HepG2 (cell line): Measurements from ENCODE around the gene SLC7A10. TPM values are rescaled to one million over a fixed set of nuclear protein-coding genes. Genes with fewer than 3 reads are reported as not detected.

ENCODE experiments used
- AGO1 ChIP-seq: fragments of 200-400 bp; formaldehyde crosslinking; IDR thresholded peaks from 2 replicates; pipeline ENCODE4 v1.6.1; 2017; ENCODE audit warnings: mild to moderate bottlenecking, low read depth, low read length, moderate library complexity; ENCODE audit not compliant: poor library complexity, severe bottlenecking
- DPF2 ChIP-seq: sonication (generic); formaldehyde crosslinking; IDR thresholded peaks from 2 replicates; pipeline ENCODE4 v1.4.0; 2020; ENCODE audit warnings: mild to moderate bottlenecking, low read depth, missing genetic modification reagents, borderline replicate concordance
- HNF4A ChIP-seq: sonication (generic); formaldehyde crosslinking; IDR thresholded peaks from 2 replicates; pipeline ENCODE4 v1.4.0; 2020; ENCODE audit warnings: missing genetic modification reagents
- LCORL ChIP-seq, 2 experiments: fragments of 450-650 bp in 1 of 2; sonication (generic) in 1 of 2; formaldehyde crosslinking in 1 of 2; IDR thresholded peaks; 2 replicates each; pipeline versions ENCODE4 v1.5.0 to v1.6.1; 2017 to 2020; ENCODE audit warnings: antibody characterized with exemption in 1 of 2, missing genetic modification reagents in 1 of 2
- MNT ChIP-seq: fragments of 450-650 bp; IDR thresholded peaks from 2 replicates; pipeline ENCODE4 v1.6.1; 2016
- NCOA1 ChIP-seq: sonication (generic); formaldehyde crosslinking; IDR thresholded peaks from 2 replicates; pipeline ENCODE4 v1.9.0; 2021; ENCODE audit warnings: missing genetic modification reagents
- NFAT5 ChIP-seq: sonication (generic); formaldehyde crosslinking; IDR thresholded peaks from 2 replicates; pipeline ENCODE4 v1.4.0; 2020; ENCODE audit warnings: missing genetic modification reagents
- TOPORS ChIP-seq: sonication (generic); formaldehyde crosslinking; IDR thresholded peaks from 2 replicates; pipeline ENCODE4 v1.8.0; 2023; ENCODE audit warnings: mild to moderate bottlenecking, missing genetic modification reagents
- ZBTB14 ChIP-seq: sonication (generic); formaldehyde crosslinking; IDR thresholded peaks from 2 replicates; pipeline ENCODE4 v1.4.0; 2020; ENCODE audit warnings: missing genetic modification reagents
- ZFAT ChIP-seq: sonication (generic); formaldehyde crosslinking; conservative IDR thresholded peaks from 2 replicates; pipeline ENCODE4 v1.8.1; 2023; ENCODE audit warnings: missing genetic modification reagents, inconsistent platforms
- ZMYM4 ChIP-seq: sonication (generic); formaldehyde crosslinking; IDR thresholded peaks from 2 replicates; pipeline ENCODE4 v1.8.1; 2023; ENCODE audit warnings: mild to moderate bottlenecking, missing genetic modification reagents
- ZNF260 ChIP-seq: sonication (generic); formaldehyde crosslinking; IDR thresholded peaks from 2 replicates; pipeline ENCODE4 v1.4.0; 2020; ENCODE audit warnings: missing genetic modification reagents, low read depth, mild to moderate bottlenecking, borderline replicate concordance
- ZNF350 ChIP-seq: sonication (generic); formaldehyde crosslinking; IDR thresholded peaks from 2 replicates; pipeline ENCODE4 v1.4.0; 2020; ENCODE audit warnings: mild to moderate bottlenecking, low read depth, missing genetic modification reagents, borderline replicate concordance
- ZNF891 ChIP-seq: sonication (generic); formaldehyde crosslinking; IDR thresholded peaks from 2 replicates; pipeline ENCODE4 v1.5.0; 2020; ENCODE audit warnings: mild to moderate bottlenecking, missing genetic modification reagents
- ZSCAN30 ChIP-seq: sonication (generic); formaldehyde crosslinking; IDR thresholded peaks from 2 replicates; pipeline ENCODE4 v1.5.0; 2020; ENCODE audit warnings: mild to moderate bottlenecking, missing genetic modification reagents
- polyA plus RNA-seq, 8 experiments: library from polyadenylated mRNA; depleted of rRNA in 3 of 8; stranded (reverse) in 7 of 8; unstranded in 1 of 8; fragments of >200 nt; fragmentation: Illumina TruSeq in 4 of 8; extraction: Trizol in 4 of 8; gene quantifications; 2 replicates each; pipeline versions ENCODE4 v1.2.1 to v1.2.3, GENCODE V29; 2011 to 2016; ENCODE audit warnings: low read depth in 4 of 8, missing spikeins in 1 of 8, mixed read lengths in 1 of 8; ENCODE audit not compliant: insufficient read depth in 1 of 8
- total RNA-seq, 5 experiments: library from RNA; depleted of rRNA; stranded (reverse); fragments of >200 nt; fragmentation: Illumina TruSeq; extraction: Trizol; gene quantifications; 2 replicates each; pipeline ENCODE4 v1.2.3, GENCODE V29; 2016; ENCODE audit warnings: low read depth in 1 of 5
- TF ChIP-seq, protein P1 (sequence below): sonication (generic); formaldehyde crosslinking; IDR thresholded peaks from 2 replicates; pipeline ENCODE4 v1.5.0; 2020; ENCODE audit warnings: missing genetic modification reagents, mild to moderate bottlenecking, borderline replicate concordance
- TF ChIP-seq, protein P2 (sequence below): IDR thresholded peaks from 2 replicates; pipeline ENCODE4 v1.6.1; 2016; ENCODE audit warnings: low read depth, control low read depth
- TF ChIP-seq, protein P3 (sequence below): sonication (generic); formaldehyde crosslinking; IDR thresholded peaks from 2 replicates; pipeline ENCODE4 v1.4.0; 2020; ENCODE audit warnings: missing genetic modification reagents, borderline replicate concordance

Gene SLC7A10
- total and polyA plus RNA-seq, 2 of the 13 experiments (the other 11 are each of a cell fraction or from before 2014, with no cell fraction given), result 1.1 to 2.2 TPM

DNA sequence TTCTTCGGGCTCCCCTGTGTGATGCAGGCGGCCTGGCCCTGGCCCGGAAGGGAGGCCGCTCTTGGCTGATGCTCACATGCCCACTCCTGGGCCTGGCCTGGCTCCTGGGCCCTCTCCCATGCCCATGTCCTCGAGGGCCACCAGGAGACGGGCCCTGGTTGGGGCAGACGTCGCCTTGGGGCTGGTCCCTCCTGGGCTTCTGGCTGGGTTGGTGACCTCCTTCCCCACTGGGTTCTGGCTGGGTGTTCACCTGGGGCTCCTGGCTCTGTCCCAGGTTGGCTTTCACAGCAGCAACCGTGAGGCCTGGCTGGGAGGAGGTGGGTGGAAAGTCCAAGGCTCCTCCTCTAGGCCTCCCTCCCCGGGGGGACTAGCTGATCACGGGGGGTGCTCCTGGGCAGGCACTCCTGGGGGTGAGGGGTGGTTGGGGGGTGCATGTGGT, 15.5 kb upstream of the SLC7A10 start (continued):
- no peak; the same call in none of the 2 replicates for TF ChIP-seq ZNF350
- TF ChIP-seq, protein P1, sequence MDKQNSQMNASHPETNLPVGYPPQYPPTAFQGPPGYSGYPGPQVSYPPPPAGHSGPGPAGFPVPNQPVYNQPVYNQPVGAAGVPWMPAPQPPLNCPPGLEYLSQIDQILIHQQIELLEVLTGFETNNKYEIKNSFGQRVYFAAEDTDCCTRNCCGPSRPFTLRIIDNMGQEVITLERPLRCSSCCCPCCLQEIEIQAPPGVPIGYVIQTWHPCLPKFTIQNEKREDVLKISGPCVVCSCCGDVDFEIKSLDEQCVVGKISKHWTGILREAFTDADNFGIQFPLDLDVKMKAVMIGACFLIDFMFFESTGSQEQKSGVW (CRISPR knock-in tag), result no peak
- no peak for TF ChIP-seq TOPORS (CRISPR knock-in tag)
- TF ChIP-seq, protein P2, sequence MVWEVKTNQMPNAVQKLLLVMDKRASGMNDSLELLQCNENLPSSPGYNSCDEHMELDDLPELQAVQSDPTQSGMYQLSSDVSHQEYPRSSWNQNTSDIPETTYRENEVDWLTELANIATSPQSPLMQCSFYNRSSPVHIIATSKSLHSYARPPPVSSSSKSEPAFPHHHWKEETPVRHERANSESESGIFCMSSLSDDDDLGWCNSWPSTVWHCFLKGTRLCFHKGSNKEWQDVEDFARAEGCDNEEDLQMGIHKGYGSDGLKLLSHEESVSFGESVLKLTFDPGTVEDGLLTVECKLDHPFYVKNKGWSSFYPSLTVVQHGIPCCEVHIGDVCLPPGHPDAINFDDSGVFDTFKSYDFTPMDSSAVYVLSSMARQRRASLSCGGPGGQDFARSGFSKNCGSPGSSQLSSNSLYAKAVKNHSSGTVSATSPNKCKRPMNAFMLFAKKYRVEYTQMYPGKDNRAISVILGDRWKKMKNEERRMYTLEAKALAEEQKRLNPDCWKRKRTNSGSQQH (CRISPR knock-in tag), result 0 out of 2 replicates have a peak, but pooled peaks have one; percentile 19
- no peak for TF ChIP-seq ZBTB14 (CRISPR knock-in tag)
- no peak for TF ChIP-seq ZMYM4 (CRISPR knock-in tag)
- TF ChIP-seq HNF4A, result peak; percentile 66
- TF ChIP-seq LCORL (IDR thresholded peaks at IDR 0.05), result peak; percentile 15; the same call in 1 of the 2 replicates
- no peak for TF ChIP-seq LCORL (CRISPR knock-in tag; IDR thresholded peaks at IDR 0.05)
- no peak for TF ChIP-seq MNT
- no peak for TF ChIP-seq ZFAT (CRISPR knock-in tag)
- no peak for TF ChIP-seq ZNF891 (CRISPR knock-in tag)
- TF ChIP-seq, protein P3, sequence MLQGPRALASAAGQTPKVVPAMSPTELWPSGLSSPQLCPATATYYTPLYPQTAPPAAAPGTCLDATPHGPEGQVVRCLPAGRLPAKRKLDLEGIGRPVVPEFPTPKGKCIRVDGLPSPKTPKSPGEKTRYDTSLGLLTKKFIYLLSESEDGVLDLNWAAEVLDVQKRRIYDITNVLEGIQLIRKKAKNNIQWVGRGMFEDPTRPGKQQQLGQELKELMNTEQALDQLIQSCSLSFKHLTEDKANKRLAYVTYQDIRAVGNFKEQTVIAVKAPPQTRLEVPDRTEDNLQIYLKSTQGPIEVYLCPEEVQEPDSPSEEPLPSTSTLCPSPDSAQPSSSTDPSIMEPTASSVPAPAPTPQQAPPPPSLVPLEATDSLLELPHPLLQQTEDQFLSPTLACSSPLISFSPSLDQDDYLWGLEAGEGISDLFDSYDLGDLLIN (CRISPR knock-in tag), result no peak
- TF ChIP-seq DPF2 (CRISPR knock-in tag), result no peak; the same call in 1 of the 2 replicates
- TF ChIP-seq NCOA1 (CRISPR knock-in tag), result no peak
- TF ChIP-seq ZSCAN30 (CRISPR knock-in tag), result no peak
- no peak for TF ChIP-seq AGO1
- TF ChIP-seq ZNF260 (CRISPR knock-in tag), result no peak
- no peak for TF ChIP-seq NFAT5 (CRISPR knock-in tag)
